Loucy (cell line): Measurements from ENCODE around the gene ABCF2.

Source experiments
- CTCF ChIP-seq: fragments of 200-600 bp; sonication (generic); conservative IDR thresholded peaks from 2 replicates; pipeline ENCODE4 v1.5.1; 2014; ENCODE audit warnings: mild to moderate bottlenecking, antibody characterized with exemption, low read length
- EZH2phosphoT487 ChIP-seq: fragments of 200-600 bp; IDR thresholded peaks from 2 replicates; pipeline ENCODE4 v1.6.1; 2018; ENCODE audit warnings: antibody characterized with exemption, mild to moderate bottlenecking, moderate library complexity, borderline replicate concordance

- TF ChIP-seq CTCF (no peak), EZH2phosphoT487 (no peak)
These were observed 24.3 kb upstream of the ABCF2 start for GRCh38 chr7:151251328-151251688.
